ENCODE measurements around the gene EVC2. TPM values are rescaled to one million over a fixed set of nuclear protein-coding genes. Genes with fewer than 3 reads are reported as not detected.

Gene EVC2
- polyA plus RNA-seq, 1 donor from 2014 or later, result 0.27 TPM

GRCh38 chr4:5720980-5721379, 12.6 kb upstream of the EVC2 start:
- H3K9ac ChIP-seq (ENCODE audit: low read length), result no peak overlapping the region
- no peaks in the 10 kb centered on the region for H4K20me1 ChIP-seq (ENCODE audit: insufficient read depth)
- no peak overlapping the region for H3K27ac ChIP-seq (ENCODE audit: low read length)
- H3K4me2 ChIP-seq (ENCODE audit: low read length), result no peak overlapping the region
- no peak overlapping the region for H3K4me3 ChIP-seq (ENCODE audit: low read length)
- H3K79me2 ChIP-seq (replicated peaks; ENCODE audit: insufficient read depth, low read length), result no peaks in the 10 kb centered on the region
- H3K36me3 ChIP-seq (ENCODE audit: insufficient read depth, low read length), result no peaks in the 10 kb centered on the region
- no peaks in the 10 kb centered on the region for H3F3A ChIP-seq (ENCODE audit: insufficient read depth, low read length, poor library complexity, severe bottlenecking)
- H2AFZ ChIP-seq (ENCODE audit: low read depth, low read length), result no peak overlapping the region
- no peaks in the 10 kb centered on the region for H3K9me2 ChIP-seq (ENCODE audit: insufficient read depth, low read length)
- H3K27me3 ChIP-seq (ENCODE audit: insufficient read depth, low read depth, low read length), result no peaks in the 10 kb centered on the region
- TF ChIP-seq RAD21 (conservative IDR thresholded peaks at IDR 0.05), result no peak
- no peak for TF ChIP-seq CTCF (IDR thresholded peaks at IDR 0.05; ENCODE audit: poor library complexity, severe bottlenecking)
- TF ChIP-seq EP300 (conservative IDR thresholded peaks at IDR 0.05; ENCODE audit: poor library complexity, severe bottlenecking), result no peak
- no peak for TF ChIP-seq MXI1 (conservative IDR thresholded peaks at IDR 0.05; ENCODE audit: poor library complexity, severe bottlenecking)
- TF ChIP-seq SMC3 (conservative IDR thresholded peaks at IDR 0.05; ENCODE audit: poor library complexity), result no peak
- TF ChIP-seq REST (IDR thresholded peaks at IDR 0.05; ENCODE audit: borderline replicate concordance), result no peak
- TF ChIP-seq TAF1 (IDR thresholded peaks at IDR 0.05; ENCODE audit: low read depth), result no peak
- no peak for TF ChIP-seq POLR2AphosphoS5 (IDR thresholded peaks at IDR 0.05)
- TF ChIP-seq EZH2 (IDR thresholded peaks at IDR 0.05; ENCODE audit: borderline replicate concordance, insufficient read depth, low read length, poor library complexity, severe bottlenecking), result no peak
- peaks cover 6% of the 10 kb centered on the region for H3K9me3 ChIP-seq (ENCODE audit: low read length)

- no peak overlapping the region for H3K4me2 ChIP-seq (ENCODE audit: low read length)
- no peak overlapping the region for H3K27ac ChIP-seq (ENCODE audit: low read length)
- H2AFZ ChIP-seq (ENCODE audit: low read depth, low read length), result no peak overlapping the region
- no peak overlapping the region for H3K4me3 ChIP-seq (ENCODE audit: low read length)
- H3K79me2 ChIP-seq (replicated peaks; ENCODE audit: insufficient read depth, low read length), result no peaks in the 10 kb centered on the region
- no peaks in the 10 kb centered on the region for H3K27me3 ChIP-seq (ENCODE audit: insufficient read depth, low read depth, low read length)
- no peaks in the 10 kb centered on the region for H3F3A ChIP-seq (ENCODE audit: insufficient read depth, low read length, poor library complexity, severe bottlenecking)
- H3K9me2 ChIP-seq (ENCODE audit: insufficient read depth, low read length), result no peaks in the 10 kb centered on the region
- no peak for TF ChIP-seq EP300 (conservative IDR thresholded peaks at IDR 0.05; ENCODE audit: poor library complexity, severe bottlenecking)
- TF ChIP-seq RAD21 (conservative IDR thresholded peaks at IDR 0.05), result no peak
- TF ChIP-seq POLR2AphosphoS5 (IDR thresholded peaks at IDR 0.05), result no peak
- TF ChIP-seq EZH2 (IDR thresholded peaks at IDR 0.05; ENCODE audit: borderline replicate concordance, insufficient read depth, low read length, poor library complexity, severe bottlenecking), result no peak
- TF ChIP-seq SMC3 (conservative IDR thresholded peaks at IDR 0.05; ENCODE audit: poor library complexity), result no peak
- no peak for TF ChIP-seq TAF1 (IDR thresholded peaks at IDR 0.05; ENCODE audit: low read depth)
- no peak for TF ChIP-seq CTCF (IDR thresholded peaks at IDR 0.05; ENCODE audit: poor library complexity, severe bottlenecking)
- TF ChIP-seq REST (IDR thresholded peaks at IDR 0.05; ENCODE audit: borderline replicate concordance), result no peak
- no peak for TF ChIP-seq MXI1 (conservative IDR thresholded peaks at IDR 0.05; ENCODE audit: poor library complexity, severe bottlenecking)
- peaks cover 6% of the 10 kb centered on the region for H3K9me3 ChIP-seq (ENCODE audit: low read length)
- H3K9ac ChIP-seq (ENCODE audit: low read length), result no peak overlapping the region
- no peaks in the 10 kb centered on the region for H4K20me1 ChIP-seq (ENCODE audit: insufficient read depth)
- H3K36me3 ChIP-seq (ENCODE audit: insufficient read depth, low read length), result no peaks in the 10 kb centered on the region
These were observed 11.9 kb upstream of the EVC2 start for GRCh38 chr4:5720157-5720850.
